Tibial artery (tissue), 4 donors: ENCODE results near the gene PIGH.
"Not testable (repeated sequence)": the region's sequence is repeated elsewhere in the genome, so short reads cannot be mapped to it uniquely, and the experiment has no call there.

Experiments
- DNase-seq, 2 donors: peaks; one replicate each; pipeline ENCODE4 v3.0.0-alpha.2; 2019
- H3K27ac ChIP-seq, 2 donors: fragments of 200-600 bp; sonication (generic) in 1 of 2; 1 replicate in 1 of 2; 2 replicates in 1 of 2; pipeline ENCODE4 v1.5.1; 2018 to 2019; ENCODE audit warnings: mild to moderate bottlenecking in 1 of 2
- H3K27me3 ChIP-seq, 2 donors: fragments of 200-600 bp; sonication (generic) in 1 of 2; one replicate each; pipeline versions ENCODE4 v1.5.1 to v1.6.0; 2016 to 2019
- H3K36me3 ChIP-seq, 3 donors: fragments of 200-600 bp; sonication (generic) in 2 of 3; one replicate each; pipeline ENCODE4 v1.5.1; 2016 to 2019; ENCODE audit warnings: mild to moderate bottlenecking in 2 of 3
- H3K4me1 ChIP-seq, 4 donors: fragments of 200-600 bp; sonication (generic) in 2 of 4; 1 replicate in 3 of 4; 2 replicates in 1 of 4; pipeline ENCODE4 v1.5.1; 2016 to 2019
- H3K4me3 ChIP-seq, 2 donors: fragments of 200-600 bp; sonication (generic) in 1 of 2; 1 replicate in 1 of 2; 2 replicates in 1 of 2; pipeline ENCODE4 v1.5.1; 2018 to 2019; ENCODE audit warnings: mild to moderate bottlenecking in 2 of 2
- H3K9me3 ChIP-seq, 3 donors: fragments of 200-600 bp; sonication (generic) in 1 of 3; one replicate each; pipeline ENCODE4 v1.5.1; 2016 to 2019
- intact Hi-C: fragments of 100-400 bp; cut with DNase I; formaldehyde crosslinking; loops from one replicate; pipeline ENCODE4 v1.15.0; 2023; ENCODE audit warnings: low total_unique reads
- TF ChIP-seq, protein P1 (sequence below), 2 experiments: fragments of 200-600 bp in 1 of 2; fragments of 450-650 bp in 1 of 2; IDR thresholded peaks; one replicate each; pipeline ENCODE4 v1.5.1; 2017 to 2019; ENCODE audit warnings: antibody characterized with exemption in 2 of 2, mild to moderate bottlenecking in 1 of 2, moderate library complexity in 1 of 2

The PIGH gene

DNA sequence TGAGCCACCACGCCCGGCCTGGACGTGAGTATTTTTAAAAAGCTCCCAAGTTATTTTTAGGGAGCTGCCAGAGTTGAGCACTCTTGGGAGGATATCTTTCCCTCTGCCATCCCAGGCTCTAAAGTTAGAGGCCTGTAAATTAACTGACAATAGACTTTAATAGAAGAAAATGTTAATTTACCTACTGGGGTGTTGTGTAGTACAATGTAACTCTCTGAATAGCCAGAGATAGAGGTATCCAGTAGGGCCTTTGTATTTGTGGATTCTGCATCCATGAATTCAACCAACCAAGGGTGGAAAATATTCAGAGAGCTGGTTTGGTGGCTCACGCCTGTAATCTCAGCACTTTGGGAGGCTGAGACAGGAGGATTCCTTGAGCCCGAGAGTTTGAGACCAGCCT, 7.6 kb upstream of the PIGH start:
- Histone ChIP-seq H3K27me3 (peaks cover 0 to 15% of the 10 kb centered on the region in 2 donors), H3K4me3 (no peak overlapping the region), H3K27ac (no peak overlapping the region), H3K4me1 (no peaks in the 10 kb centered on the region), H3K9me3 (no peaks in the 10 kb centered on the region), H3K36me3 (no peaks in the 10 kb centered on the region)
- TF ChIP-seq, protein P1, sequence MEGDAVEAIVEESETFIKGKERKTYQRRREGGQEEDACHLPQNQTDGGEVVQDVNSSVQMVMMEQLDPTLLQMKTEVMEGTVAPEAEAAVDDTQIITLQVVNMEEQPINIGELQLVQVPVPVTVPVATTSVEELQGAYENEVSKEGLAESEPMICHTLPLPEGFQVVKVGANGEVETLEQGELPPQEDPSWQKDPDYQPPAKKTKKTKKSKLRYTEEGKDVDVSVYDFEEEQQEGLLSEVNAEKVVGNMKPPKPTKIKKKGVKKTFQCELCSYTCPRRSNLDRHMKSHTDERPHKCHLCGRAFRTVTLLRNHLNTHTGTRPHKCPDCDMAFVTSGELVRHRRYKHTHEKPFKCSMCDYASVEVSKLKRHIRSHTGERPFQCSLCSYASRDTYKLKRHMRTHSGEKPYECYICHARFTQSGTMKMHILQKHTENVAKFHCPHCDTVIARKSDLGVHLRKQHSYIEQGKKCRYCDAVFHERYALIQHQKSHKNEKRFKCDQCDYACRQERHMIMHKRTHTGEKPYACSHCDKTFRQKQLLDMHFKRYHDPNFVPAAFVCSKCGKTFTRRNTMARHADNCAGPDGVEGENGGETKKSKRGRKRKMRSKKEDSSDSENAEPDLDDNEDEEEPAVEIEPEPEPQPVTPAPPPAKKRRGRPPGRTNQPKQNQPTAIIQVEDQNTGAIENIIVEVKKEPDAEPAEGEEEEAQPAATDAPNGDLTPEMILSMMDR (IDR thresholded peaks at IDR 0.05): no peak
- intact Hi-C loops: no loop called here
- DNase-seq: no peak

DNA sequence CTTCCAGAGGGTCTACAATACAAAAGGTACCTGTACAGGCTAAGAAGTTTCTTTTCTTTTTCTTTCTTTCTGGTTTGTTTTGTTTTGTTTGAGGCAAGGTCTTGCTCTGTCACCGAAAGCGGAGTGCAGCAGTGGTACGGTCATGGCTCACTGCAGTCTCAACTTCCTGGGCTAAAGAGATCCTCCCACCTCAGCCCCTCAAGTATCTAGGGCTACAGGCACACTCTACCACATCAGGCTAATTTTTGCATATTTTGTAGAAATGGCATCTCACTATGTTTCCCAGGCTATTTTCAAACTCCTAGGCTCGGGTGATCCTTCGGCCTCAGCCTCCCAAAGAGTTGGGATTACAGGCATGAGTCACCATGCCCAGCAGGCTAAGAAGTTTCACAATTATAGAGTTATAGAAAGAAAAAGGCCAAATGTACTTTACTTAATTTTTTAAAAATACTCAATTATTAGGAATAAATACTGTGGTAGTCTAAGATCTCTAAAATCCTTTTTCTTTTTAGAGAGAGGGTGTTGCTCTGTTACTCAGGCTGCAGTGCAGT, 3.0 kb upstream of the PIGH start:
- TF ChIP-seq, protein P1 (IDR thresholded peaks at IDR 0.05): no peak
- DNase-seq: no peak
- no peaks in the 10 kb centered on the region for H3K9me3 ChIP-seq

DNA sequence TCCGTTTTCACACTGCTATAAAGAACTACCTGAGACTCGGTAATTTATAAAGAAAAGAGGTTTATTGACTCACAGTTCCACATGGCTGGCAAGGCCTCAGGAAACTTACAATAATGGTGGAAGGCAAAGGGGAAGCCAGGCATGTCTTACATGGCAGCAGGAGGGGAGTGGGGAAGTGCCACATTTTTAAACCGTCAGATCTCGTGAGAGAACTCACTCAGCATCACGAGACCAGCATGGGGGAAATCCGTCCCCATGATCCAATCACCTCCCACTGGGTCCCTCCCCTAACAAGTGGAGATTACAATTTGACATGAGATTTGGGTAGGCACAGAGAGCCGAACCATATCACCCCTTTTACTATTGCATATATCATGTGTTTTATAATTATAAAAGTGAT, 2.0 kb upstream of the PIGH start:
- intact Hi-C loops: no loop called here
- peaks cover 0 to 19% (median 3%) of the 10 kb centered on the region in 4 donors for H3K4me1 ChIP-seq
- no peaks in the 10 kb centered on the region for H3K9me3 ChIP-seq
- DNase-seq: no peak
- no peaks in the 10 kb centered on the region for H3K36me3 ChIP-seq
- H3K27ac ChIP-seq: no peak overlapping the region
- H3K4me3 ChIP-seq: no peak overlapping the region
- peaks cover 0 to under 1% of the 10 kb centered on the region in 2 donors for H3K27me3 ChIP-seq
- TF ChIP-seq, protein P1 (IDR thresholded peaks at IDR 0.05): no peak

More for the DNA sequence above, 3.0 kb upstream of the PIGH start:
- peaks cover 0 to 19% (median 3%) of the 10 kb centered on the region in 4 donors for H3K4me1 ChIP-seq
- peaks cover 0 to 4% of the 10 kb centered on the region in 2 donors for H3K27me3 ChIP-seq
- intact Hi-C loops: no loop called here
- H3K36me3 ChIP-seq: no peaks in the 10 kb centered on the region
- H3K4me3 ChIP-seq: no peak overlapping the region
- H3K27ac ChIP-seq: no peak overlapping the region

DNA sequence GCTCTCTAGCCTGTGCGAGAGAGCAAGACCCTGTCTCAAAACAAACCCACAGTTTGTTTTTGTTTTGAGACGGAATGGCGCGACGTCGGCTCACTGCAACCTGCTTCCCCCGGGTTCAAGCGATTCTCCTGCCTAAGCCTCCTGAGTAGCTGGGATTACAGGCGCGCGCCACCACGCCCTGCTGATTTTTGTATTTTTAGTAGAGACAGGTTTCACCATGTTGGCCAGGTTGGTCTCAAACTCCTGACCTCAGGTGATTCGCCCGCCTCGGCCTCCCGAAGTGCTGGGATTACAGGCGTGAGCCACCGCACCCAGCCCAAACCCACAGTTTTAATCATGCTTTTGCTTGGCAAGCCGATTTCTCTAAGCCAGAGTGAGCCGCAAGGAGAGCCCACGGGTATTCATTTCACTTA, 500 bp upstream of the PIGH start:
- H3K27me3 ChIP-seq, H3K9me3 ChIP-seq, intact Hi-C loops, DNase-seq, H3K36me3 ChIP-seq: not testable (repeated sequence)
- Histone ChIP-seq H3K4me1 (peaks cover 0 to 19% (median 3%) of the 10 kb centered on the region in 4 donors), H3K4me3 (peak overlapping the region; percentile 86 to 92), H3K27ac (peak overlapping the region; percentile 87 to 93)

DNA sequence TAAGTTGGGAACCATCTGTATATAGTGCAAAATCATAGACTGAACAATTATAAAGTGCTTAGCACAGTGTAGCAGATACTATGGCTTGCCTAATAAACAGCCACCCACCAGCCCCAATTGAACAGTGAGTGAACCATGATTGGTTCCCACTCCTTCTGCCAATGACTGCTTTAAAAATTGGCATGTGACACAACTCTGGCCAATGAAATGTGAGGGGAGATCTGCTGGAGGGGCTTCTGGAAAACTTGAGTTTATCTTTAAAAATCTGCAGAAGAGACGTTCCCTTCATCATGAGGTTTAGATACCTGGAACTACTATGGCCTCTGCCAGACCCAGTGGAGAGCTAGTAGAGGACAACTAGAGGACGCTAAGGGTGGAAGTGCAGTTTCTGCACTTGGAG, 4.7 kb downstream of the PIGH start:
- Histone ChIP-seq H3K4me3 (no peak overlapping the region), H3K27me3 (no peaks in the 10 kb centered on the region), H3K4me1 (peaks cover 0 to 15% (median under 1%) of the 10 kb centered on the region in 4 donors), H3K27ac (no peak overlapping the region), H3K36me3 (peaks cover 29 to 46% (median 33%) of the 10 kb centered on the region in 3 donors), H3K9me3 (no peaks in the 10 kb centered on the region)
- intact Hi-C loops: no loop called here
- DNase-seq: no peak
- TF ChIP-seq, protein P1 (IDR thresholded peaks at IDR 0.05): no peak

DNA sequence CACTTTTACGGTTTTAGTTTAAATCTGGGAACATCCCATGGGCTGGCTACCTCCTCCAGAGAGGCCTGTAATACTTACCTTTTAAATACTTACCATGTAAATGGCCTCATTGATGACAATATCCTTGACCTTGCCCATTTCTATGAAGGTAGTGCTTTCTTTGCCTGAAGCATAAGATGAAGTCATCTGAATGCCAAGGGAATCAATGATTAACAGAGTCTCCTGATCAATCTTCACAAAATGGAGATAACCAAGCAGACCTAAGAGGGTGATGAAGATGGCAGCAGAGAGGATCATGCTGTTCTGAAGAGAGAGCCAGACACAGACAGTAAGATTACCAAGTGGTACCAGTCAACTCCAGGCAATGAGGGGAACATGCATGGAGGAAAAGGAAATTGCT, 6.4 kb downstream of the PIGH start:
- H3K4me3 ChIP-seq, DNase-seq, intact Hi-C loops, H3K9me3 ChIP-seq, H3K27ac ChIP-seq, H3K27me3 ChIP-seq, H3K4me1 ChIP-seq: not testable (repeated sequence)
- peaks cover 44 to 63% (median 44%) of the 10 kb centered on the region in 3 donors for H3K36me3 ChIP-seq
